Ishikawa (cell line): ENCODE data around the gene NTS.
A peak's percentile ranks its signal among the peaks of the same experiment; 100 is the strongest.

Experiments used
- CEBPB ChIP-seq: IDR thresholded peaks from 2 replicates; pipeline ENCODE4 v1.6.1; 2012
- EGR1 ChIP-seq: IDR thresholded peaks from 2 replicates; pipeline ENCODE4 v1.6.1; 2012
- EP300 ChIP-seq: IDR thresholded peaks from 2 replicates; pipeline ENCODE4 v1.6.1; 2012; ENCODE audit warnings: borderline replicate concordance
- YY1 ChIP-seq: IDR thresholded peaks from 2 replicates; pipeline ENCODE4 v1.6.1; 2012; ENCODE audit warnings: low read depth
- ZBTB7A ChIP-seq: IDR thresholded peaks from 2 replicates; pipeline ENCODE4 v1.6.1; 2012; ENCODE audit warnings: low read depth
- TF ChIP-seq, protein P1 (sequence below): IDR thresholded peaks from 2 replicates; pipeline ENCODE4 v1.6.1; 2012
- TF ChIP-seq, protein P2 (sequence below): IDR thresholded peaks from 2 replicates; pipeline ENCODE4 v1.6.1; 2012; ENCODE audit warnings: low read depth, mild to moderate bottlenecking

DNA sequence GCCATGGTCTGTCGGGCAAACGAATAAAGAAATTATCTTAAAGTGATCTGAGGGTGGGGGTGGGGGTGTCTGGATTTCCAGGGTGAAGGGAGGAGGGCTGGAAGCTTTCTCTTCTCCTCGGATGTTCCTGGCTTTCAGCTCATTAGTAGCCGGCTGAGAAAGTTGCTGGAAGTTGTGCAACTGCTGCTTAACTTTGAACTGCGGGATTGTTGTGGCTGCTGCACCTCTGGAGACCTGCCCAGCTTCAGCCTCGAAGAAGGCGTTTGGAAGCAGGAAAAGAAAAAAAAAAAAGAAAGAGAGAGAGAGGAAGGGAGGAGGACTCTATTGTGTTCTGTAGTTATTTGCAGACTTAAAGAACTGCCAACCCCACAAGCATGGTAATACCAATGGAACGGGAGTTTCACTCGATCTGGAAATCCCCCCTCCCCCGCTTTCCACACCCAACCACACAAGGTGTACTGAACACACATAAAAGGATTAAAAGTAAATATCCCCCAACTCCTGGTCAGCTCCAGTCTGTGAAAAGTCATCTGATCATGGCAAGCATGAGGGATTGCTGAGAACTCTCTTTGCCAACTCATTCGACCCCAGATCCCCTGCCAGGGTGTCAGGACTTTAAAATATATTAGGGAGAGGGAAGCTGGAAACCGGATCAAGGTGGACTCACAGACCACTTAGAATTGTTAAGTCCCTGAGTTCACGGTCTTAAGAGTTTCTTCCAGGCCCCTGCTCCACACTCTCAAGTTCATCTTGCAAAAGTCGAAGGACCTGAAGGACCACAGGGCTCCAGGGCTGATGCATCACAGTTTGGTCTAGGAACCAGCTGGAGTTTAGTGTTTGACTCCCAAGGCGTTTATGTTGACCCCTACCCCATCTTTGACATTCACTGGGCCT, 37.7 kb upstream of the NTS start, which contains the start of gene RASSF9:
- TF ChIP-seq EP300 = no peak
- no peak for TF ChIP-seq YY1
- no peak for TF ChIP-seq EGR1
- TF ChIP-seq, protein P1, sequence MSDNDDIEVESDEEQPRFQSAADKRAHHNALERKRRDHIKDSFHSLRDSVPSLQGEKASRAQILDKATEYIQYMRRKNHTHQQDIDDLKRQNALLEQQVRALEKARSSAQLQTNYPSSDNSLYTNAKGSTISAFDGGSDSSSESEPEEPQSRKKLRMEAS = no peak
- TF ChIP-seq, protein P2, sequence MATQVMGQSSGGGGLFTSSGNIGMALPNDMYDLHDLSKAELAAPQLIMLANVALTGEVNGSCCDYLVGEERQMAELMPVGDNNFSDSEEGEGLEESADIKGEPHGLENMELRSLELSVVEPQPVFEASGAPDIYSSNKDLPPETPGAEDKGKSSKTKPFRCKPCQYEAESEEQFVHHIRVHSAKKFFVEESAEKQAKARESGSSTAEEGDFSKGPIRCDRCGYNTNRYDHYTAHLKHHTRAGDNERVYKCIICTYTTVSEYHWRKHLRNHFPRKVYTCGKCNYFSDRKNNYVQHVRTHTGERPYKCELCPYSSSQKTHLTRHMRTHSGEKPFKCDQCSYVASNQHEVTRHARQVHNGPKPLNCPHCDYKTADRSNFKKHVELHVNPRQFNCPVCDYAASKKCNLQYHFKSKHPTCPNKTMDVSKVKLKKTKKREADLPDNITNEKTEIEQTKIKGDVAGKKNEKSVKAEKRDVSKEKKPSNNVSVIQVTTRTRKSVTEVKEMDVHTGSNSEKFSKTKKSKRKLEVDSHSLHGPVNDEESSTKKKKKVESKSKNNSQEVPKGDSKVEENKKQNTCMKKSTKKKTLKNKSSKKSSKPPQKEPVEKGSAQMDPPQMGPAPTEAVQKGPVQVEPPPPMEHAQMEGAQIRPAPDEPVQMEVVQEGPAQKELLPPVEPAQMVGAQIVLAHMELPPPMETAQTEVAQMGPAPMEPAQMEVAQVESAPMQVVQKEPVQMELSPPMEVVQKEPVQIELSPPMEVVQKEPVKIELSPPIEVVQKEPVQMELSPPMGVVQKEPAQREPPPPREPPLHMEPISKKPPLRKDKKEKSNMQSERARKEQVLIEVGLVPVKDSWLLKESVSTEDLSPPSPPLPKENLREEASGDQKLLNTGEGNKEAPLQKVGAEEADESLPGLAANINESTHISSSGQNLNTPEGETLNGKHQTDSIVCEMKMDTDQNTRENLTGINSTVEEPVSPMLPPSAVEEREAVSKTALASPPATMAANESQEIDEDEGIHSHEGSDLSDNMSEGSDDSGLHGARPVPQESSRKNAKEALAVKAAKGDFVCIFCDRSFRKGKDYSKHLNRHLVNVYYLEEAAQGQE = no peak
- TF ChIP-seq ZBTB7A = no peak
- peak; percentile 94 for TF ChIP-seq CEBPB
